Measurements from ENCODE around the gene SYT7.

SYT7 gene

DNA sequence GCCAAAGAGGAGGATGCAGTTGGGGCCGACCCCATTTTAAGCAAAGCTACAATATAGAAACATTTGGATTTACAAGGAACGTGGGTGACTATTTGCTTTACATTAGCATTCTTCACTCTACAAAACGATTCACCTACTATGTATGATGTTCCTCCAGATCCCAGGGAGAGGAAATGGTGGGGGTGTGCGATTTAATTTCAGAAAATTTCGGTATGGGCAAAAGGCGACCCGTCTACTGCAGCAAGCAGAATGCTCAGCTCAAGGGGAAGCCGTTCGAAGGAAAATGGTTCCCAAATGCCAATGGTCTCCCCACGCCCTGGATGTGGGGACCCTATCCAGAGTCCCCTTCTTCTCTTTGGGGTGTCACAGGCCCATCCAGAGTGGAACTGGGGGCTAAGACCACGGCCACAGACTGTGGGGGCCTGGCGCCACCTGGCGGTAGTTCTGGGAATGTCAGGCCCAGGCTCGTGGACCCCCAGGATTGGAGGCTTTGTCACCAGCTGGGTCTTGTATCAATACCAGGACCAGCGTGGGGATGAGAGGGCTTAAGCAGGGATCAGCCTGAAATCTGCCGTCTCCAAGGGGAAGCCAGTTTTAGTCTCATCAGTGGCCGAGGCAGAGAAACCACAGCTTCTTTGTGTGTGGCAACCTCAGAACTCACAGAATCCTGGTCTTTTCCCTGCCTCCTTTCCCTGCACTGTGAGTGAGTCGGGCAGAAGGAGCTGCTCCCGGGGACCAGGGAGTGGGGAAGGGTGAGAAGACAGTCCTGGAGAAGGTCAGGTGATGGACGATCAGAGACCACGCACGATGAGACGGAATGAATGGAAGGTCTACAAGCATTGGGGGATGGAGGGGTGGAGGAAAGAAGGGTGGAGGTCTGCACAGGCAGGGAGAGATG lies 64.0 kb downstream of the SYT7 start:
- H3K9me3 Mint-ChIP-seq (ENCODE audit: low read depth) = no peaks in the 10 kb centered on the region
- H3K27ac Mint-ChIP-seq = no peak overlapping the region
- H3K27me3 Mint-ChIP-seq = peaks cover 8% of the 10 kb centered on the region
- peak overlapping the region; percentile 73 for H3K4me3 Mint-ChIP-seq
- H3K36me3 Mint-ChIP-seq = no peaks in the 10 kb centered on the region
- H3K4me1 Mint-ChIP-seq (ENCODE audit: low read depth) = peaks cover 6% of the 10 kb centered on the region

DNA sequence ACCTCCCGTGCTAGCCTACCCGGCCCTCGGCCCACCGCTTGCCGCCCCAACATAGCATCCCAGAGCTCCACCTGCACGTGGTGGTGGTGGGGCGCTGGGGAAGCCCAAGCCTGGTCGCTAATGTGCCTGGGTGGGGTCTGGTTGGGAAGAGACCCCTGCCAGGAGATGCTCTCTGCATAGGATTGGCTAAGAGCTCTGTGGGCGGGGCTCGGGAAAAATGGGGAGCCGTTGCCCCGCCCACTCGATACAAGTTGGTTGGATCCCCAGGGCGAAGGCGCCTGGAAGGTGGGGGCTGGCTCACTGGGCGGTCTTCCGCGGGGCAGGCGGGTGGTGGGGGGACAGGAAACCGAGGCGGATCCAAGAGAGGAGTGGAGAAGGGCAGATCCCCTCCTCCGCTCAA lies 64.7 kb downstream of the SYT7 start:
- H3K4me3 Mint-ChIP-seq = no peak overlapping the region

DNA sequence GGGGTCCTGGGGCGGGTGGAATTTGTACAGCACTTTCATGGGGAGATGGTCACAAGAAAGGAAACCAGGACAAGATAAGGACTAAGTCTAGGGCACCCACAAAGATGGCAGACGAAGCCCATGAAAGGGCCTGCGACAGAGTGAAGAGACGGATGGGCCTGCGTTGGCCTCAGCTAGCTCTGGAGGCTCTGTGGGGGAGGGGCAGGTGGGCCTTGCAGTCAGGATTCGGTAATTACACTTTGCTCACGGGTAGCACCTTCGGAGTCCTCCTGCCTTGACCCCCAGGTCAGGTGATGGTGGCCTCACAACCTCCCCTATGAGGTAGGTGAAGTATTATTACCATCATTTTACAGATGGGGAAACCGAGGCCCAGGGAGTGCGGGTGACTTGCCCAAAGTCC lies 65.2 kb downstream of the SYT7 start:
- H3K27me3 Mint-ChIP-seq = peaks cover 13% of the 10 kb centered on the region
- H3K36me3 Mint-ChIP-seq = no peaks in the 10 kb centered on the region
- no peak overlapping the region for H3K27ac Mint-ChIP-seq
- H3K4me1 Mint-ChIP-seq (ENCODE audit: low read depth) = peaks cover 6% of the 10 kb centered on the region
- no peaks in the 10 kb centered on the region for H3K9me3 Mint-ChIP-seq (ENCODE audit: low read depth)
- H3K4me3 Mint-ChIP-seq = no peak overlapping the region

More for the DNA sequence above, 64.7 kb downstream of the SYT7 start:
- Mint-ChIP-seq H3K36me3 (no peaks in the 10 kb centered on the region), H3K9me3 (ENCODE audit: low read depth) (no peaks in the 10 kb centered on the region), H3K4me1 (ENCODE audit: low read depth) (peaks cover 6% of the 10 kb centered on the region), H3K27ac (no peak overlapping the region), H3K27me3 (peaks cover 9% of the 10 kb centered on the region)

DNA sequence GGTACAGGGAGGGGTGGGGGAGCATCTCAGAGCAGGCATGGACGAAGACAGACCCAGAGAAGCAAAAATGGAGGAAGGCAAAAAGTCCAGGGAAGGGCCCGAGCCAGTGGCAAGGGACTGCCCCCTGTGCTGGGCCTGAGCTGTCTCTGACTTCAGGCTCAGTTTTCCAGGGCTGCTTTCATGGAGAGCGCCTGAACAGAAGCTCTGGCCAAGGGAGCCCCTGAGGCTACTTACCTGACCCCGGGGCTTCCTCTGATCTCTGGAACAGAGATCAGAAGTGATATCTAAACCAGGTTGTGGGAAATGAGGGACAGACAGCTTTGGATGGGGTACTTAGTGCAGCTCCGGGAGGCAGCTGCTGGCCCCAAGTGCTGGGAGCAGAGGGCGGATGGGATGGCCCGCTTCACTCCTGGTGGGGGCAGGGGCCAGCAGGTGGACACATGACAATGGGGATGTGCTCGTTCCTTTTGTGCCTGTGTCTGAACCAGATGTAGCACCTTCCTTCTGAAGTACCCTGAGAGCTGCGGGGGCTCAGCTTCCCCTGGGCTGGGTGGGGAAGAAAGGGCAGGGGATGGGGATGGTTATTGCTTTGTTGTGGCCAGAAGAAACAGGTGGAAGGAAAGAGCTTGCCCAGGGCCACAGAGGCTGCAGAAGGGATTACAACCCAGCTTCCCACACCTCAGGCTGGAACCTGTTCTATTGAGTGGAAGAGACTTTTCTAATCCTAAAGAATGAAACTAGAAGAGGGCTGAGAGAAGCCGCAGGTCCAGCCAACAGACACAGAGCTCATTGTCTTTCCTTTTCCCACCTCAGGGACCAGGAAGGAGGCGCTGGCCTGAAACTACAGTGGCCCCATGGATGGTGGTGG lies 66.6 kb downstream of the SYT7 start:
- H3K9me3 Mint-ChIP-seq (ENCODE audit: low read depth) = no peaks in the 10 kb centered on the region
- peaks cover 6% of the 10 kb centered on the region for H3K4me1 Mint-ChIP-seq (ENCODE audit: low read depth)
- peaks cover 14% of the 10 kb centered on the region for H3K27me3 Mint-ChIP-seq
- no peak overlapping the region for H3K4me3 Mint-ChIP-seq
- H3K36me3 Mint-ChIP-seq = no peaks in the 10 kb centered on the region
- no peak overlapping the region for H3K27ac Mint-ChIP-seq

DNA sequence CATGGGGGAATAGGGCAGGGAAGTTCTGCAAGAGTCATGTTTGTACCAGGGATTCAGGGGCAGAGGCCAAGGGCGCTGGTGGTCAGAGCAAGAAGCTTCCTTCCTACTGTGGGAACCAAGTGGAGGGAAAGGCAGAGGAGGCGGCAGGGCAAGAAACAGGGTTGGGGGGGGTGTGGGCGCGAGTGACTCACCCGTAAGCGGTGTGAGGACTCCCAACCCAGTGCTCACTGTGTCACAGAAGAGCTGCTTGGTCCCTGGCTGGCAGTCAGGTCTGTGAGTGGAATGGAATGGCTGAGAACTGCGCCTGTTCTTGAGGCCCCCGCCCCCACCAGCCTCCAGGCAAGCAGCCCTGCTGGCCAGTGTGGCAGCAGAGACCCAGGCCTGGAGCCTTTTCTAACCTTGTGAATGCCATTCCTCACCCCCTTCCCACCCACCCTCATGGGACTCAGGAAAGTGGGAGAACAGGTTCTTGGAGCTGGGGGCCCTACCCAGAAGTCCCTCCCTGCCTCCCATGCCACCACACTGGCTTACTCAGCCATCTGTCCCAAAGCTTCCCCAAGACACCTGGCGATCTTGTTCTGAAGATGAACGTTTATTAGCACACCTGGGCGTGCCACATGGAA lies 67.6 kb downstream of the SYT7 start:
- H3K27me3 Mint-ChIP-seq = peaks cover 14% of the 10 kb centered on the region
- no peaks in the 10 kb centered on the region for H3K9me3 Mint-ChIP-seq (ENCODE audit: low read depth)
- H3K4me1 Mint-ChIP-seq (ENCODE audit: low read depth) = peaks cover 6% of the 10 kb centered on the region
- H3K36me3 Mint-ChIP-seq = no peaks in the 10 kb centered on the region
- no peak overlapping the region for H3K4me3 Mint-ChIP-seq
- H3K27ac Mint-ChIP-seq = no peak overlapping the region

DNA sequence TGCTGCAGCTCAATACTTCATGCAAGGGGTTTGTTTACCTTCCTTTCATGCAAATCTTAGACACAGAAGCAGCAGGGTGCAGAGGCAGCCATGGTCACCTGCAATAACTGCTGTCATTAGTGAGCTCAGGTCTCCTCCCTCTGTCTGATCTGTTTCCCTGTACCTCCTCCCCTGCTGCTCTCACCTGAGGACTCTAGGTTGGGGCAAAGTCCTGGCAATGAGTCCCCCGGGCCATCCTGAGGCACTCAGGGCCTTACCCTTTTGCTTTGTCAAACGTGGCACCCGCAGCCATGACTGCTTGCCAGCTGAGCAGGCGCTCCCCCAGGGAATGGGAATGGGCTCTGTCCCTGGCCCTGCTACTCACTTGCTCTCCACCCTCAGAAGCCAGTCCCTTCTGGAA lies 68.4 kb downstream of the SYT7 start:
- peaks cover 21% of the 10 kb centered on the region for H3K27me3 Mint-ChIP-seq
- no peaks in the 10 kb centered on the region for H3K36me3 Mint-ChIP-seq
- H3K4me1 Mint-ChIP-seq (ENCODE audit: low read depth) = peaks cover 9% of the 10 kb centered on the region
- no peak overlapping the region for H3K27ac Mint-ChIP-seq
- H3K9me3 Mint-ChIP-seq (ENCODE audit: low read depth) = no peaks in the 10 kb centered on the region
- H3K4me3 Mint-ChIP-seq = no peak overlapping the region

DNA sequence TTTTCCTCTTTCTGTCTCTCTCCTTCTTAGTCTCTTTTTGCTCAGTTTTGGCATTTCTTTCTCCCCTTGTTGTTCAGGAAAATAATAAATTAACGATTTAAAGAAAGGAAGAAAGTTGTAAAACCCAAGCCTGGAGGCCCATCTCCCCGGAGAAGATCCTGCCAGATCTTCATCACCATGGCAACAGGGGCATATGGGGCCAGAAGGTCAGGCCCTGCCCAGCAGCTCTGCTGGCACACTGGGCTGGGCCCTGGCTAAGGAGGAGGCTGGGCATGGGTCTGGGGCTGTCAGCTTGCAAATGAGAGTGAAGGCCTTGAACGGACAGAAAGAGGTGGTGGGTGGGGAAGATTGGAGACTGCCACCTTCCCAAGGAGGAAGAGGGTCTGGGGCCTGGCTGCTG lies 69.5 kb downstream of the SYT7 start:
- peaks cover 3% of the 10 kb centered on the region for H3K4me1 Mint-ChIP-seq (ENCODE audit: low read depth)
- H3K27me3 Mint-ChIP-seq = peaks cover 19% of the 10 kb centered on the region
- H3K4me3 Mint-ChIP-seq = peak overlapping the region; percentile 15
- H3K9me3 Mint-ChIP-seq (ENCODE audit: low read depth) = no peaks in the 10 kb centered on the region
- H3K36me3 Mint-ChIP-seq = no peaks in the 10 kb centered on the region
- no peak overlapping the region for H3K27ac Mint-ChIP-seq

DNA sequence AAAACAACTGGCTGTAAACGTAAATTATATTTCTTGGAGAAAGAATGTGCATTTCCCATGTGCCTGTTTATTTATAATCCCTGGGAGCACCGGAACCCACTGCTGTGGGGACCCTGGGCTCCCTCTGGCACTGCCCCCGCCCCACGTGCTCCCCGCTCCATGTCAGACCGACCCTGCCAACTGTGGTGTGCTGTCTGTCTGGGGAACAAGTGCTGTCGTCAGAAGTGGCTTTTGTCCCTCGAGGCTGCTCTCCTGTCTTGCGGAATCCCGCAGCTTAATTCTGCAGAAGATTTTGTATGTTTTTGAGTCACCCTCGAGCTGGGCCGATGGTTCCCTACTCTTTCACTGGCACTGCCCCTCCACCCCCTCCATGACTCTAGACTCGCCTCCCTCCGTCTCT lies 69.9 kb downstream of the SYT7 start:
- H3K9me3 Mint-ChIP-seq (ENCODE audit: low read depth) = no peaks in the 10 kb centered on the region
- H3K4me3 Mint-ChIP-seq = peak overlapping the region; percentile 15
- peaks cover 19% of the 10 kb centered on the region for H3K27me3 Mint-ChIP-seq
- H3K4me1 Mint-ChIP-seq (ENCODE audit: low read depth) = peaks cover 3% of the 10 kb centered on the region
- H3K36me3 Mint-ChIP-seq = no peaks in the 10 kb centered on the region
- no peak overlapping the region for H3K27ac Mint-ChIP-seq

DNA sequence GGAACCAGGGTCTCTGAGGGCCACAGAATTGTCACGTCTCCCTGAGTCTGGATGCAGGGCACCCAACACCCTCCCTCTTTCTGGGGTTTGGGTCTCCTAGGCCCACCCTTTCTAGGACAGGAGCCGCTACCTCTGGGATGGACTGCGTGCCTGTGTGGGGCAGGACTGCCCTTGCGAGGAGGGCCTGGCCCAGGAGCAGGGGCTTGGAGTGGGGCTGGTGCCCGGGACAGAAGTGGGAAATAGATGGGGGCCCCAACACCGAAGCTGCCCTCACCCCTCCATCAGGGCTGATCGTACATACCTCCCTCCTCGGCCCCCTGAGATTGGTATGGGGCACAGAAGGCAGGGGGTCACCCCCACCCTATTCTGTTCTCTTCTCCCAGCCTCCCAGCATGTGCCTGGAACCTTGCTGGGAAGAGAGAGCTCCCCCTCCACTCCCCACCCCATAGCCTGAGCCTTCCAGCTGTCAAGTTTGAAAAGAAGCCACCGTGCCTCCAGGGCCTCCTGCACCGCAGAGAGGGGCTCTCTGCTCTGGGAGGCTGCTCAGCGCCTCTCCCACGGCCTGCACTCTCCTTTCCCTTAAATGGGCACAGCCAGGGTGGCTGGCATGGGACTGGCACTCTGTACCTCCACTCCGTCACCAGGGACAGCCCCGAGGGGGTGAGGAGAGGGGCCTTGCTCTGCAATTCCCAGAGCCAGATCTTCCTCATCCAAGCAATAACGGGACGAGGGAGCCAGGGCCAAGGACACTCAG lies 70.5 kb downstream of the SYT7 start:
- H3K27ac Mint-ChIP-seq = no peak overlapping the region
- H3K27me3 Mint-ChIP-seq = peaks cover 19% of the 10 kb centered on the region
- H3K4me1 Mint-ChIP-seq (ENCODE audit: low read depth) = peaks cover 3% of the 10 kb centered on the region
- H3K4me3 Mint-ChIP-seq = peak overlapping the region; percentile 23
- H3K36me3 Mint-ChIP-seq = no peaks in the 10 kb centered on the region
- no peaks in the 10 kb centered on the region for H3K9me3 Mint-ChIP-seq (ENCODE audit: low read depth)

DNA sequence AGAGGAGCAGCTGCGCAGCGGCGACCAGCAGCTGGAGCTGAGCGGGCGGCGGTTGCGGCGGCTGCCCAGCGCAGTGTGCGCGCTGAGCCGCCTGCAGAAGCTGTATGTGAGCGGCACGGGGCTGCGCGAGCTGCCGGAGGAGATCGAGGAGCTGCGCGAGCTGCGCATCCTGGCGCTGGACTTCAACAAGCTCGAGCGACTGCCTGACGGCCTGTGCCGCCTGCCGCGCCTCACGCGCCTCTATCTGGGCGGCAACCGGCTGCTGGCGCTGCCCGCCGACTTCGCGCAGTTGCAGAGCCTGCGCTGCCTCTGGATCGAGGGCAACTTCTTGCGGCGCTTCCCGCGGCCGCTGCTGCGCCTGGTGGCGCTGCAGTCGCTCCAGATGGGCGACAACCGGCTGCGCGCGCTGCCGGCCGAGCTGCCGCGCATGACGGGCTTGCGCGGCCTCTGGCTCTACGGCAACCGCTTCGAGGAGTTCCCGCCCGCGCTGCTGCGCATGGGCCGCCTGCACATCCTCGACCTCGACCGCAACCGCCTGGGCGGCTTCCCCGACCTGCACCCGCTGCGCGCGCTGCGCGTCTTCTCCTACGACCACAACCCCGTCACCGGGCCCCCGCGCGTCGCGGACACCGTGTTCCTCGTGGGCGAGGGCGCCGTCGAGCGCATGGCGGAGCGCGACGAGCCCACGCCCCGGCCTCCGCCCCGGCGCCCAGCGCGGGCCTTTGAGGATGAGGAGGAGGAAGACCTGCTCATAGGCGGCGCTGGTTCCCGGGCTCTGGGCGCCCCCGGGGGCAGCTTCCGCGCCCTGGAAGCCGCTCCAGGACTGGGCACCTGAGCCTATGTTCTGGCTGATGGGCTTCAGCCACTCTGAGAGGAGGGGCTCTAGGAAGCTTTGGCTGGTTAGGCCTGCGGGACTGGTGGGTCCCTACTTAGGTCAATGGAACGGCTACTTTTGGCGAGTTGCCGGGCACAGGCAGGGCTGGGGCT lies 71.5 kb downstream of the SYT7 start:
- H3K27ac Mint-ChIP-seq = no peak overlapping the region
- H3K36me3 Mint-ChIP-seq = no peaks in the 10 kb centered on the region
- H3K9me3 Mint-ChIP-seq (ENCODE audit: low read depth) = no peaks in the 10 kb centered on the region
- H3K4me3 Mint-ChIP-seq = peak overlapping the region; percentile 23
- peaks cover 3% of the 10 kb centered on the region for H3K4me1 Mint-ChIP-seq (ENCODE audit: low read depth)
- peaks cover 19% of the 10 kb centered on the region for H3K27me3 Mint-ChIP-seq

DNA sequence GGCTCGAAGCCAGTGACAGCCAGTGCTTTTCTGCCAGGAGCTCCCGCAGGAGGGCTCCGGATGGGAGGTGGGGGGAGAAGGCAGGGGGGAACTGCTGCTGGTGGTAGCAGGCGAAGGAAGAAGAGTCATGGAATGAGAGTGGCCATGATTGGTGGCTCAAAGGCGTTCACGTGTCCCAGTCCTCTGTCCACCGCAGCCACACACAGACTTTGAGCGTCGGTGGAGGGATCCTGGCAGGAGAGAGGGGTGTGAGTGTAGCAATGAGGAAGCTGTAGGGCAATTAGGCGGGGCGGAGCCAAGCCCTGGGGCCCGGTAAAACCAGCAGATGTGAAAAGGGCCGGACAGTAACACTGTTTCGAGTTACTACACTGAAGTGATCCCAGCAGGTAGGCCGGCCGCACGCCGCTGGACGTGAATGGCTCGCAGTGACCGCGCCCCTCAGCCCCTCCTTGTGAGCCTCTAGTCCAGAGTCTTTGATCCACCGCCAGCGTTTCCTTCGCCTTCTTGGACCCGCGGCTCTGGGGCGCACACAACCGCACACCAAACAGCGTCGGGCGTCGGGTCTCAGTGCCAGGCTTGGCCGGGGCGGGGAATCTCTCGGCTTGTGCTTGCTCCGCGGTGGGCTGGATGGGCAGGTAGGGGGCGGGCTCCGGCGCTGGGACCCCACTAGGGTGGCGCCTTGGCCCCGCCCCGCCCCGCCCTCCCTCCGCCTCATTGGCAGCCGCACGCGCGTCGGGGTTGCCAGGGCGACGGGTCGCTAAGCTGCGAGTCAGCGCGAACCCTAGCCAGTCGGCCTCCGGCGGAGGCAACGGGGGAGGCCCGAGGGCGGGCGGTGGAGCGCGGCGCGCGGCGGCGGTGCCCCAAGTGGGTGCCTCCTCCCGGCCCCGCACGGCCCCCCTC lies 72.7 kb downstream of the SYT7 start, which contains the start of gene LRRC10B:
TSS of gene LRRC10B (plus strand) at position 788 of the 900 bp plus-strand sequence. CDS start 250 bp downstream, outside the sequence.
- H3K4me1 Mint-ChIP-seq (ENCODE audit: low read depth) = peaks cover 3% of the 10 kb centered on the region
- no peaks in the 10 kb centered on the region for H3K36me3 Mint-ChIP-seq
- H3K27me3 Mint-ChIP-seq = peaks cover 15% of the 10 kb centered on the region
- H3K27ac Mint-ChIP-seq = no peak within 1 kb of the TSS
- H3K4me3 Mint-ChIP-seq = peak within 1 kb of the TSS; percentile 79
- H3K9me3 Mint-ChIP-seq (ENCODE audit: low read depth) = no peaks in the 10 kb centered on the region

DNA sequence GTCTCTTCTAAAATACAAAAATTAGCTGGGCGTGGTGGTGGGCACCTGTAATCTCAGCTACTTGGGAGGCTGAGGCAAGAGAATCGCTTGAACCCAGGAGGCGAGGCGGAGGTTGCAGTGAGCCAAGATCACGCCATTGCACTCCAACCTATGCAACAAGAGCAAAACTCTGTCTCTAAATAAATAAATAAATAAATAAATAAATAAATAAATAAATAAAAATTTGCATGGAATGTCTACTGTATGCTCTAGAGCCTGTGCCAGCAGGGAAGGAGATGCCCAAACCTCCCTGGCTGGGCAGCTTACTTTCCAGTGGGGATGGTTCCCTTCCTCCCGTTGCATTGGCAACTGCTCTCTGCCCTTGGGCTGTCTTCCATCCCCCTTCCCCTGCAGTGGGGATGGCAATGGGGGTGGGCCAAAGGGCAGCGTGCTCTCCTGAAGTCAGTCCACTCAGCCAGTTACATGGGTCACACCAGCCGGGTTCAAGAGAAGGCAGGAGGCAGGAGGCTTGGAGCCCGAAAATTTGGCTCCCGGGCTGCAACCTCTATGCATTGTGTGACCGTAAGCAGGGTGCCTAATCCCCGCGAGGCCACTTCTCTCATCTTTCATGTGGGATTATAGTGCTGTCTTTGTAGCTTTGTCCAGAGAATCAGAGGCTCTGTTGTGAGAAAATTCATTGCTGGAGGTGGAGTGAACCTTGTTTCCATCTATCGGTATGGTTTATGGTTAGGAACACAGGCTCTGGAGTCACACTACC lies 73.7 kb downstream of the SYT7 start:
- no peaks in the 10 kb centered on the region for H3K36me3 Mint-ChIP-seq
- no peak overlapping the region for H3K4me3 Mint-ChIP-seq

More for the DNA sequence above, 73.7 kb downstream of the SYT7 start:
- no peak overlapping the region for H3K27ac Mint-ChIP-seq
- peaks cover 15% of the 10 kb centered on the region for H3K27me3 Mint-ChIP-seq
- H3K4me1 Mint-ChIP-seq (ENCODE audit: low read depth) = peaks cover 3% of the 10 kb centered on the region
- H3K9me3 Mint-ChIP-seq (ENCODE audit: low read depth) = no peaks in the 10 kb centered on the region
